DND-41 (cell line): ENCODE results near the gene PDIA5.

Experiments used
- CTCF ChIP-seq: IDR thresholded peaks from 2 replicates; pipeline ENCODE4 v1.5.1; 2012; ENCODE audit warnings: borderline replicate concordance, low read length, moderate library complexity, mild to moderate bottlenecking; ENCODE audit not compliant: poor library complexity, severe bottlenecking; ENCODE audit errors: extremely low read depth
- EZH2 ChIP-seq: IDR thresholded peaks from 3 replicates; pipeline ENCODE4 v1.6.1; 2012; ENCODE audit warnings: borderline replicate concordance, low read depth, mild to moderate bottlenecking, moderate library complexity, low read length, inconsistent platforms; ENCODE audit not compliant: severe bottlenecking

- TF ChIP-seq CTCF, result no peak
- no peak for TF ChIP-seq EZH2
These were observed 6.8 kb upstream of the PDIA5 start for GRCh38 chr3:123060054-123060453.
